GM18508 (cell line): ENCODE data around the gene SYTL3.
A peak's percentile ranks its signal among the peaks of the same experiment; 100 is the strongest.

ENCODE experiments used
- ATAC-seq: cut with Tn5 transposase; IDR thresholded peaks from one replicate; pipeline ENCODE4 v1.9.1; 2021; ENCODE audit warnings: moderate number of reproducible peaks; ENCODE audit not compliant: insufficient read depth, unreplicated experiment

Gene SYTL3

GRCh38 chr6:158807515-158808441 is 157.9 kb downstream of the SYTL3 start:
- ATAC-seq = no peak

GRCh38 chr6:158808442-158808833 is 158.6 kb downstream of the SYTL3 start:
- no peak for ATAC-seq

- peak; percentile 47 for ATAC-seq
These were observed 159.3 kb downstream of the SYTL3 start for GRCh38 chr6:158808941-158809678.

GRCh38 chr6:158810155-158811095 is 160.6 kb downstream of the SYTL3 start:
- no peak for ATAC-seq

GRCh38 chr6:158812611-158813010 is 162.8 kb downstream of the SYTL3 start:
- no peak for ATAC-seq

- no peak for ATAC-seq
These were observed 163.2 kb downstream of the SYTL3 start for GRCh38 chr6:158813032-158813431.
